ENCODE data around the gene KCND2.

The KCND2 gene

DNA sequence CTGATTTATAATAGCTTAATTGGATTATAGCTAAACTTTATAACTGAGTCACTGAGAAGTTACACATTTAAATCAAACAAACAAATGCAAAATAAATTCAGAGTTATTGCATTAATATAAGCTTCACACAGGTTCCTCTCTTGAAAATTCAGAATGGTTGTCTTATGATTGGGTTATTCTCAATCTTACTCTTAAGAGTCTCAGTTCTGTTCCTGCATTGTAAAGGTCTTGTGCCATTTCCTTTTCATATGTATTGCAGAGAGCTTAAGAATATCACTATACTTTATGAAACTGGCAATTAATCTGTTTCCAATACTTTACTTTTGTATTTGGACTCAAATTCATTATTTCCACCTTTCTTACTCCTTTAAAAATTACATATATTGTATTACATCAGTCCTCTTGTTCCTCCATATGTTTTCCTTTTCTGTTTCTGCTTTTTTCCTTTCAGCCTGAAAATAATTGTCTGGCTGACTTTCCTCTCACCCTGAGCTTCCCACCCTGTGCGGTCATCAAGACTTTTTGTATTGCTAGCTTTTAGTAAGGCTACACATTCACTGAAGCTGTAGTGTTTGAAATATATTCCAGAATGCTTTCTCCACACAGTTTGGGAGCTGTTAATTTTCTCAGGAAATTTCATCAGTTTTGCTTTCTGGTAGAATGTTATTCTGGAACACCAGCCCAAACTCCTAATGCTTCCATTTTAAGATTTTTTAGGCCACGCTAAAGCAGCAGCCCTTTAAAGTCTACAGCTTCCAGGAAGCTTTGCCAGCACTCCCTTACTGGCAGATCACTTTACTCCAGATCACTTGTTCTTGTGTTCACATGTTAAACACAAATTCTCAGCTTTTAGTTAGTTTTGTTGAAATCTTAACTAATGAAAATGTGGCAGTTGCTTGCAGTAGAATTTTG is 139.4 kb downstream of the KCND2 start:
- no peak for DNase-seq

DNA sequence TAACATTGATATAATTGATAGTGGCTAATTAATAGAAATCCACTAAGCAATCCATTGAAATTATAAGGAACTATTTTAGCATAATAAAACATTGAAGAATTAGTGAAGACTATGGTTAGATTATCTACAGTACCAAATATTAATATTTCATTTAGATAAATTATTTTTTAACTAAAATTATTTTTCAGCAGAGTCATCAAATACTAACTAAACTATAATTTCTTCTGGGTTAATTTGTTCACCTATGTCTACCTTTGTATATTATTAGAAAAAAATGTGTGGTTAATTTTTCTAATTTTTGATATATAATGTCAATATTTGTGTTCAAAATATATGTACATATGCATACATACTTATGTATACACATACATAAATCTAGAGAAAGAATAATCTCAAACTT is 140.2 kb downstream of the KCND2 start:
- no peak for DNase-seq

DNA sequence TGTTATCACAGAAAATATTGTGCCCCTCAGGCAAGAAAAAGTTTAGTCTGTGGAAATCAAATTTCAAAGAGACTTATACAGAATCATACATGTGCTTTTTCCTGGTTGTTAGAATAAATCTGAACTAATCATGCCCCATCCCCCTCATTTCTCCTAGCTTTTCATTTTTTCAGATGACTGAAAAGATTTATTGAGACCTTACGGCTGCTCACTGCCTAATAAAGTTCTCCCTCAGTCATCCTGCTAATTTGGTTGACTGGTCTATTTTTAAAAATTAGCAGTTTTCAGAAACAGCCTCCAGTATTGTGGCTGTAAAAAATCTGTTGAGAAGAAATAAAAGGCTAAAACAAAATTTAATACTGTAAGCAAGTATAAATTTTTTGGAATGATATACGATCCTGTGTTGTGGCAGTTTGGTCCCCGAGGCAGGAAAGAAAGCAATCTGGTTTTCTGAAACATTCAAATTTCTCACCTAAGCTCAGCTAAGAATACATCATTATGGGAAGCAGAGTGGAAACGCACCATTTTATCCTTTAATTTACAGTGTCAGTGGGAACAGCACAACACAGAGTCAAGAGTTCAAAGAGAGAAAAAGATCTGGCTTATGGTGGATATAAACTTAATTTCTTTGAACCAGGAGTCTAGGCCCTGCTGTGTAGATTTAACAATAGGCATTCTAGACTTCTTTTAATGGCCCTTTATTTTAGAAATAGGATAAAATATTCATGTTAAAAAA is 144.4 kb downstream of the KCND2 start:
- DNase-seq: no peak

DNA sequence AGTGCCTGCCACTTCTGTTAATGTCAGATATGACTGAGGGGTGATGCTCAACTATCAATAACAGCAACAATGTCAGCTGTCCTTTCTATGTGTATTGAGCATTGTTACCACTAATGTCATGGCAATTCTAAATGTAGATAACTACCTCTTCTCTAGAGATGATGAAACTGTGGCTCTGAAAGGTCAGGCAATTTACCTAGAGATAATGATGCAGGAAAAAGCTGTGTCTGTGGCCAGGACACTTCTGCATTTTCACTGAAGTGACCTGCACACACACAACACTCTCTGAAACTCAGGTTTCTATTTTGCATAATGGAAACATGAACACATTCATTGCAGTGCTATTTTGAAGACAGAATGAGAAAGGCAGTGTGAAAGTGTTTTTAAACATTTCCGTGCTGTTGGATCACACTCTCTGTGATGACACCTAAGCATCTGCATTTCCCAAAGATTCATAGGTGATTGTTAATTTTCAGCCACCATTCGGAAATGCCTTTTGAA is 148.2 kb downstream of the KCND2 start:
- no peak for DNase-seq

DNA sequence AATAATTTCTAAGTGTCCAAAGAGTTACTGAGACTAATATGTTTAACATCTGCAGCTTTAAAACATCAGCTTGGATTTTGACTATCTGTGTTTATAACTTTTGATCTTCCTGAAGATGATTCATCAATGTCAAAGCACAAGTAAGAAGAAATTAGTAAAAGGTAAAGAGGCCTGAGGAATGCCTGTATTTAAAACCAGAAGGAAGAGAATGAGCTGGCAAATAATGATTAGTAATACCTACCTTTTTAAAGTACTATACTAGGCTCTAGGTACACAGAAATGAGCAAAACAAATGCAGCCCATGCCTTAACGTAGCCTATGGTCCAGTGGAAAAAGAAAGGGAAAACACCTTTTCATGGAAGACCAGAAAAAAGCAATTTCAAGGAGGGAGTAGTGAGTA is 158.0 kb downstream of the KCND2 start:
- DNase-seq: no peak

DNA sequence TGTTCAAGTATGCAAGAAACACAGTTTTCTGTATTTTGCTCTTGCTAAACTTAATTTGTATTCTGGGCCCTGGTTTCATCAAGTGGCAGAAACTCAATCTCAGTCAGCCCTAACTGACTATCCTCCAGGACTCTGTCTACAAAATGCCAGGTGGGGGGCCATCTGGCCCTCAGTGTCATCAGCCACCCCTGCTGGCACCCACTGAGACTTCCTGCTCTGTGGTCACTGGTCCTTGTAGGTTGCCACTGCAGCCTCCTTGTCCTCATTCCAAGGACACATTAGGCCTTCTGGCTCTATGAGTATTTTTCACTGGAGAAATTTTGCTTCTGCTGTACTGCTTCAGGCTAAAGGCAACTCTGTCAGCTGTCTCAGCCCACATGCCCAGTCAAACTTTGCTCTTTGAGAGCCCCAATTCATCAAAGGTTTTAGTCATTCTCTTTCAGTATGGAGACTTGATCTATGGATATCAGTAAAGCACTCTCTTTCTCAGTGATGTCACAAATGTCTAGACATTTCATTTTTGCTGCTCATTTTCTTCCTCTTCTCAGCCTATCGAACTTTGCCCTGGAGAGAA is 163.6 kb downstream of the KCND2 start:
- no peak for DNase-seq

DNA sequence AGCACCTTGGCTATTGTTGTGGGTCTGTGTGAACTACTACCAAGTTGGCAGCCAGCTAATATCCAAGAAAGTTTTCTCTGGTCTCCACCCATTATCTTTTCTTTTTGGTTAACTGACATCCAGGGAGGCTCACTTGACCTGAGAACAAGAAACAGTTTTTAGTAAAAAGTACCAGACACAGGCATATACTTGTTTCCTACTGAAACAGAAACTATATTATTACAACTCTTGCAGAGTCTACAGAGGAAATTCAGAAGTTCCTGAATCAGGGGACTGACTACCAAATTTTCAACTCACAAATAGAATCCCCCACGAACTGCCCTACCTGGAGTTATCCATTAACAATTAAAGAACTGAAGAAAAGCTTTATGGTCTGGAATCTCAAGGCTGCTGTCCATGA is 168.9 kb downstream of the KCND2 start:
- no peak for DNase-seq

DNA sequence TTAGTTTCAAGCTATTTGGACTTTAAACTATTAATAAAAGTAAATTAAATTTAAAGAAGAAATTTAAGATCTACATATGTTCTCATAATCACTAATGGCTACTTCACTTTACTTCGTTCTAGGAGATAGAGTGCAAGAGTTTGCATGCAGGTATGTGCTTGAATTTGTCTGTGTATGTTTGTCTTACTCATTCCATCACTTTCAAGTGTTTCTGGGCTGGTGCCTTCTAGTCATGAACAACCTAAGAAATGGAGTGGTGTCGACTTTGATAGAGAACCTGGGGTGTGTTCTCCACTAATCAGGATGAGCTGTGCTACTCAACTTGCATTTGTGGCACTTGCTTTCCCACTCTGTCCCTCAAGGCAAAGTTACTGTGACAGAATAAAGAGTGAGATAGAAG is 169.9 kb downstream of the KCND2 start:
- no peak for DNase-seq

DNA sequence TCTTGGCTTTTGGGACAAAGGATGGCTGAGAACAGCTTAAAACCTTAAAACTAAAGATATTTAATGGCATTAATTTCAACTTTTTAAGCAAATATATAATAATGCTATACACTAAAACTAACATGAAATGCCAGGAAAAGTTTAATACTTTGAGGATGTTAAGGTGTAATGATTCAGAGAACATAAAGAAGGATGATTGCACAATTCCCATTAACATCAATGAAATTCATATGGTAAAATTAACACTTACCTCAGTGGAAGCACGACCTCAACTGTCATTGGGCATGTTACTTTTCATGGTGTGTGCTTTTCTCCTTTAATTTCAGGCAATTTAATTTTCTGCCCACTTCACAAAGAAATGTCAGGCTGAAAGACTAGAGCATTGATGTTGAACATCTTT is 171.7 kb downstream of the KCND2 start:
- no peak for DNase-seq

DNA sequence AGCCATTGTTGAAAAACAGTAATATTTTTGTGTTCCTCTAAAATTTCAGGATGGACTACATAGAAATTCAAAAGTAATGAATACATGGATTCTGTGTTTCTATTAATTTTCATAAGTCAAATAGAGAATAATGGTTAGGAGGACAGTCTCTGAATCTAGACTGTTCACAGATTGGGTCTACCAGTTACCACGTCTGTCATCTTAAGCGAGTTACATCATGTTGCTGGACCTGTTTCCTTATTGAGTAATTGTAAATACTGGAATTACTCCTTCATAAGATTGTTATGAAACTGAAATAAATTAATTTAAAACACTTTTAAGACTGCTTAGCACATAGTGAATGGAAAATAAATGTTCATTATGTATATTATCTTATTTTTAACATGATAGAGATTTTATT is 172.3 kb downstream of the KCND2 start:
- no peak for DNase-seq

DNA sequence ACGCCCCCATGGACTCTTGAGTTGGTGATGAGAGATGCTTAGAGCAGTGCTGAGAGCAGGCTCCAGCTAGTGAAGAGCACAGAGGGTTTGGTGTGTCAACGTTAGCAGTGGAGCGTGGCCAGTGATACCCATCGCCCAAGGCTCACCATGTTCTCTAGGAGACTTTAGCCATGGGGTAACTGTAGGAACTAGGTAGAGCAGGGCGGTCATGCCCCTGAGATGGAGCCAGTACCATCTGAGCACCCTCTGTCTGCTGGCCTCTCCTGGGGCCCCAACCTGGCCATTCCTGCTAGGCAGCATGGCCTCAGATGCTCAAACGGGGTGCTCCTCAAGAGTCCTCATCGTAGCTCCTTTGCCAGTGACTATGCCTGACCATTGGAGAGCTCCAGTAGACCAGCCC is 179.7 kb downstream of the KCND2 start:
- DNase-seq: no peak

DNA sequence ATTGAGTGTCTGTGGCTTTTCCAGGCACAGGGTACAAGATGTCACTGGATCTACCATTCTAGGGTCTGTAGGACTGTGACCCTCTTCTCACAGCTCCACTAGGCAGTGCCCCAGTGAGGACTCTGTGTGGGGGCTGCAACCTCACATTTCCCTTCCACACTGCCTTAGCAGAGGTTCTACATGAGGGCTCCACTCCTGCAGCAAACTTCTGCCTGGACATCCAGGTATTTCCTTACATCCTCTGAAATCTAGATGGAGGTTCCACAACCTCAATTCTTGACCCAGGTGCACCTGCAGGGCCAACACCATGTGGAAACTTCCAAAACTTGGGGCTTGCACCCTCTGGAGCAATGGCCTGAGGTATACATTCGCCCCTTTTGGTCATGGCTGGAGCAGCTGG is 183.7 kb downstream of the KCND2 start:
- no peak for DNase-seq

DNA sequence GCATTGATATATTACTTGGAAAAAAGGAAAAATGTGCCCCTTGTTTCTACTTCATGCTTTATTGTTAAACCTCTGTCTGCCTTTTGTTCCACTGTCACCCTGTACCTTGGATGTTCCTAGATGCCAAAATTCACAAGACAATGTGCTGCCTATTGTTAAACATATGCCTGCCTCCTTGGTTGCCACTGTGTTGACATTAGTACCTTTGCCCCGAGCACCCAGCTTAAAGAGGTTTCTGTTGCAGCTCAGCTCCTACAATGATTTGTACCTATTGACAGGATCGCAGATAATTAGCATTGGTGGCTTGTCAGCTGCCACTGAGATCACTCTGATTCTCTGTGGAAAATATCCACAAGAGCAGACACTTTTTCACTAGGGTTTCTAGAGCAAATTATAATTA is 188.0 kb downstream of the KCND2 start:
- DNase-seq: no peak

DNA sequence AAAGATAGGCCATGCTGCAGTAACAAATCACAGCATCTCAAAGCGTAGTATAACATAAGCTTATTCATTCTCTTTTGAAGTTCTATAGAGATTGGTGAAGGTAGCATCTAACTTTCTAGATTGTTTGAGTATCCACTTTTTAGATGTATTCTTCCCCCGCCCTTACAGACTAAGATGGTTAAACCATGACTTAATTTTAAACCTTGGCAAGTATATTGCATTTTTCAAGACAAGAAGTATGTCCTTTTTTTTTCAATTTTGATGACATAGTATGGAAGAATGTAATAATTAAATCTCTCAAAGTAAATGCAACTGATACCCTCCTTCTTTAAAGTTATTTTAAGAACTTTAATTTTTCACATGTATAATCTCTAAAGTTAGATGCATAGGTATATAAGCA is 190.0 kb downstream of the KCND2 start:
- DNase-seq: no peak

DNA sequence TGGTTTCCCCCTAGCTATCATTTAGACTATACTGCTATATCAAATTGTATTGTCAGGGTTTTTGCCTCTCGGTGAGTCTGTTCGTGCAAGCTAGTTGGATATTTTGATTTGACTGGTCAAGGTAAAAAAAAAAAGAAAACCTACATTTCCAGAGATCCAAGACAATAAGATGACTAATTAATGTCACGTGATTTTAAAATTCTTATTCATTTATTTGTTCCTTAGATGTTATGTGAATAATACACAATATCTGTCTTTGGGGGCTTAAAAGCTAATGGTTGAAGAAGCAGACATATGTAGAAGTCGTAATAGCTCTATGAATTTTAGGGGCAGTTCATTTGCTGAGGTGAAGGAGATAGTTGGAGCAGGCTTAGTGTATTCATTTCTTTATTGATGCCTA is 191.1 kb downstream of the KCND2 start:
- no peak for DNase-seq

DNA sequence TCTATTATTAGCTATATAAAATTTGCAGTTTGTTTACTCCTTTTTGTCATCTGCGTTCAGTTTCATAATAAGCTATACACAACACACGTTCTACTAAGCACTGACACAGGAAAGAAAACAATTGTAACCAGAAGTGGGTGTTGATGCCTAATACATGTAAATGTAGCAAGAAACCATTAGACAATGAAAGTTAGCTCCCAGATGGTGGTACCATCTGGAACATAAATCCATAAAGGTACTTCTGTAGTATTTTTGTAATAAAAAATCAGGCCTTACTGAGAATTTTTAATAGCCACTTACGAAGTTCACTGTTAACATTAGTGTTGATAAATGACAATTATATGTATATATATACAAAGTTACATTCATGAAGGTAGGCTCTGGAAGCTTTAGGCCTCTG is 194.7 kb downstream of the KCND2 start:
- no peak for DNase-seq

DNA sequence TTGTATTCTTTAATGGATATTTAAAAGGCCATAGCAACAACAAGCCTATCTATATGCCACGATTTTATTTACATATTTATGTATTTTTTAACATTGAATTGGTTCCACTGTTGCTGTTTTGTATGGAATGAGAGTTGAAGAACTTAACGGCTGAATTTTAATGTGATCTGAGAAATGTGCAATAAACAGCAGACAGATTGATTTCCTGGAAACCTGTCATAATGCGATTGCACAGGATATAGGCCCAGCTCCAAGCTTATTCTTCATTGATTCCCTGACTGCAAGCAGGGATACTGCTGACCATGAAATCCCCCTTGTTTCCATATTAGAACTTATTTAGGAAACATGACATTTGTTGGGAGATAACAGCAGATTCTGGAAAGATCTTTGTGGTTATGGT is 195.6 kb downstream of the KCND2 start:
- no peak for DNase-seq

DNA sequence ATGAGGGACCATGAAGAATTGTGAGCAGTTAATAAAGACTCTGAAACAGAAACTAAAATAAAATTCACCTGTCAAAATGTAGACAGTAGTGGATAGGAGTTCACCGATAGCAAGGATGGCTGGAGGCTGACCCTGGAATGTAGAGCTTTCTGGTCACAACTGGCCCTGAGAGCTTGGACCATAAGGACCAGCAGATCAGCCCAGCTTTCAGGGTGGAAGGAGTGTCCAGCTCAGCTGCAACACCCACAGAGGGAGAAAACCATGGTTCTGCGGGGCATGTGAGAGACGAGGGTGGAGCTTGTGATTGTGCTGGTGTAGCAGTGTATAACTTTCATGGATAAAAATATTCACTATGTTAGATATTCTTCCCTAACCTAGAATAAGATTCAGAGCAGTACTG is 199.9 kb downstream of the KCND2 start:
- no peak for DNase-seq

DNA sequence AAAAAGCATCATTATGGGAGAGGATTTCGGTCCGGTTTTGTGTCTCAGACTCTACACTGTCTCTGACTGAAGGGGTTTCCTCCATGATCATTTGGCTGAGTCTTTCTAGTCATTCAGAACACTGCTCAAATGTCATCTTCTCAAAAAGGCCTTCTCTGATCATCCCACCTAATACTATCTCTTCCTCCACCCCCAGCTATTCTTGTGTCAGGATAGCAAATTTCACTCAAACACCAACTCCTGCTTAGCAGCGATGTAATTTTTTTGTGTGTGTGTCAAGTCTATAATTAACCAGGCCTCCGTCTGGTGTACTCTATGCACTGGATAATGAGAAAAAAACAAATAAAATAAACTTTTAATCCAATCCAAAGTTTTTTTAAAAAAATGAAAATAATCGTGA is 200.4 kb downstream of the KCND2 start:
- DNase-seq: no peak

DNA sequence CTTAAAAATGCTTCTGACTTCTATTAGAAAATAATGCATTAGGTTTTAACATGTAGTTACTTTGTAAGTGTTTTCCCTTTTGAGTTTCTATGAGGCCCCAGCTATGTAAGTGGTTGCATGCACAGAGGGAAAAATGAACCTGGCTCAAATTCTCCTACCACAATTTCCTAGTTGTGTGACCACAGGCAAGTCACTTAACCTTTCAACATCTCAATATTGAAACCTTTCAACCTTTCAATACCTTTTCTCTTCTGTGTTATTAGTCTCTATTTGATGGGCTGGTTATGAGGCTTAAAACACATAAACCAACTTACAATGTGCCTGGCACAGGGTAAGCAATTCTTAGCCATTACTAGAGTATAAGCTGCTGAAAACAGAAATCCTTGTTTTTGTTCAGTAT is 203.0 kb downstream of the KCND2 start:
- no peak for DNase-seq

DNA sequence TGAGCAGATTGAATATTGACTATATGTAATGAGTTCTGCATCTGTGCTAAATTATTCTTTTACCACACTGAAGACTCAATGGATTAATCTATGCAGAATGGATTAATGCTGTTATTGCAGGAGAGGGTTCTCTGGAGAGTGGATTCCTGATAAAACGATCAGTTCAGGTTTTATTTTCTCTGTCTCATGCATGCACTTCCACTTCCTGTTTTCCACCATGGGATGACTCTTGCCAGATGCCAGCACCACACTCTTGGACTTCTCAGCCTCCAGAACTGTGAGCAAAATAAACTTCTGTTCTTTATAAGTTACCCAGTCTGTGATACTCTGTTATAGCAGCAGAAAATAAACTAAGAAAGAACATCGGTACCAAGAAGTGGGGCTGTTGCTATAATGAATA is 207.5 kb downstream of the KCND2 start:
- no peak for DNase-seq

DNA sequence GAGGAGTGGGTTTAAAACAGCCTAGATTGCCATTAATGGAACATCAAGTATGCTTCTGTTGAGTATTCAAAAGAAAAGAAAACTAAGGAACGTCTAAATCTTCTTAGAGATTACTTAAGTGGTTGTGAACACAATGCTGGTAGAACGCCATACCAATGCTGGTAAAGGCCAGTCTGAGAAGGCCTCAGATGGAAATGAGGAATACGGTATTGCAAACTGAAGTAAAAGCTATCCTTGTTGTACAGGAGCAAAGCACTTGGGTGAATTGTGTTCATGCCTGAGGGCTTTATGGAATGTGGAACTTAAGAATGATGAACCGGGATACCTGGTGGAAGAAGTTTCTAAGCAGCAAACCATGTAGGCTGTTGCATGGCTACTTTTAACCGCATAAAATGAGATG is 208.0 kb downstream of the KCND2 start:
- no peak for DNase-seq

DNA sequence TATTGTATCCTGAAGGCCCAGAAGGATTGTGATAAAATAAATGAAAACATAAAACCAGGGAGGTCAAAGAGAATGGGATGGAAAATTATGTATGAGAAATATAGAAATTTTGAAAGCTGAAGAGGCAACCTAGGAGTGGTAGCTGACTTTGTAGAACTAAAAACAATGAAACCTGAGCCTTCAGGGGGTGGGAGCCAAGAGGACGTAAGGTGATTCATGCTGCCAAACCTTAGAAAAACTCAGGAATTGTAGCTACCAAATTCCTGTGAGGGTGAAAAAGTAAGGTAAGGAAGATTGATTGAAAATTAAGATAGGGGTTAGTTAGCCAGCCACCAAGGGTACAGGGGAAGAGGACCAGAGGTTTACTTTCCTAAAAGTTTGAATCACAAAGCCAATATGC is 213.2 kb downstream of the KCND2 start:
- DNase-seq: no peak

DNA sequence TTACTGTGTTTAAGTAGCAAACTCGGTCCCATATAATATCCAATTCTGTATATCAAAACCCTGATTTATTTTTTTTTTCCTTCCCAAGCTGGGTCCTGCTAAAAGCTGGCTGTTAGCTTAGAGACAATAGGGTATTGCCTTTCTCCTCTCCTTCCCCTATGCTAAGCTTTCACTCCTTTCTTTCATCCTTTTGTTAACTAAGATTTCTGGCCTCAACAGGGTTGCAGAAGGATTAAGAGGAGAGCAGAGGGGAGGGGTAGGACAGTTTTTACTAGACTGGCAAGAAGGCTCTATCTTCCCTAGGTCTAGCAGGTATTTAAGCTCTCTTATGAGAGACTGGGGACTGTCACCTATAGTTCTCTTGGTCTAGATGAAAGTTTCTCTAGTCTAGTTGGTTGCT is 229.2 kb downstream of the KCND2 start:
- no peak for DNase-seq

All from stimulated activated CD4-positive, alpha-beta T cell treated with anti-CD3 and anti-CD28 coated beads, Interleukin-15, amount 100 ng/mL, for 24 hours (primary cell).